ENCODE measurements around the gene MEGF11.

MEGF11 gene

DNA sequence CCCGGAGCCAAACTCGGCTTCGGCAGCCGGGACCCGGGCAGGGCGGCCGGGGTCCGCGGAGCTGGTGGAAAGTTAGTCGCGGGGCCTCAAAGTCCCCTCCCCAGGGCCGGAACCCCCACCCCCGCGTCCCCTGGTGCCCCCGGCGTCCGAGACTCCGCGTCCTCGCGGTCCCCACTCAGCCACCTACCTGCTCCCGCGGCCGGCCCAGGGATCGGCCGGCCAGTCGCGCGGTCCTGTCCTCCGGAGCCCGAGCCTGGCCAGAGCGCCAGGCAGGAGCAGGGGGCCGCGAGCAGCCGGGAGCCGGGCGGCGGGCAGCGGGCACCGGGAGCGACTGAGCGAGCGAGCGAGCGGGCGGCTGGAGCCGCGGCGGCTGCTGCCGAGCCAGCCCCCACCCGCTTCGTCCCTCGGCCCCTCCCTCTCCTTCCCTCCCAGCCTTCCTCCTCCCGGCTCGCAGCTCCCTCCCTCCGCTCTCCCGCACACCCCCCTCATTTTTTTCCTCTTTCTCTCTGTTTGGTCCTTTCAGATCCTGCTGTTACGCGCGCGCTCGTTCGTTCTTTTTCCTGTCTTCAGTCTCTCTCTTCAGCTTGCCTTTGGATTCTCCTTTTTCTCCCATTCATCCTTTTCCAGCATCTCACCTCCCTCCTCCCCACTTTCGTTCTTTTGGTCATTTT is at the start of gene MEGF11:
MEGF11 (minus strand) TSS at position 333 of the 671 bp plus-strand sequence. CDS start 125,347 bp downstream, outside the sequence.
- peak; percentile 33 for DNase-seq

DNA sequence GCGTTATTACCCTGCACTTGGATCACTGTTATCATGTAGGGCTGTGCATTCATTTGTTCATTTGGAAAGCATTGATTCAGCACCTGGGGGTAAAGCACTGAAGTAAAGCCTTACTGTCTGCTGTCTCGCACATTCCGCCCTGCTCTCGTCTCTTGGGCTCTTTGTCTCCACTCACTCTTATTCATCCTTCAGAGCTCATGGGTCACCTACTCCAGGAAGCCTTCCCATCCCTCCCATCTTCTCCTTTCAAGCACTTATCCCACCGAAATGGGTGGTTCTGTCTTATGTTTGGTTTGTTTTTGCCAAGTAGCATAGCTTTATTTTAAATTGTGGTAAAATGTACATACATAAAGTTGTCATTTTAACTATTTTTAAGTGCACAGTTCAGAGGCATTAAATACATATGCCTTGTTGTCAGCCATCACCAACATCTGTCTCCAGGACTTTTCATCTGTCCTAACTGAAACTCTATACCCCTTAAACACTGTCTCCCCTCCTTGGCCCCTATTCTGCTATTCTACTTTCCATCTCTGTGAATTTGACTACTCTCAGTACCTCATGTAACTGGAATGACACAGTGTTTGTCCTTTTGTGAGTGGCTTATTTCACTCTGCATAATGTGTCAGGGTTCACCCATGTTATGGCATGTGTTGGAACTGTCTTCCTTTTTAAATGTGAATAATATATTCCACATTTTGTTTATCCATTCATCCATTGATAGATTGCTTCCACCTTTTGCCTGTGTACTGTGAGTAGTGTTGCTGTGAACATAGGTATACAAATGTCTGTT is 49.1 kb upstream of the MEGF11 start:
- no peak for DNase-seq

DNA sequence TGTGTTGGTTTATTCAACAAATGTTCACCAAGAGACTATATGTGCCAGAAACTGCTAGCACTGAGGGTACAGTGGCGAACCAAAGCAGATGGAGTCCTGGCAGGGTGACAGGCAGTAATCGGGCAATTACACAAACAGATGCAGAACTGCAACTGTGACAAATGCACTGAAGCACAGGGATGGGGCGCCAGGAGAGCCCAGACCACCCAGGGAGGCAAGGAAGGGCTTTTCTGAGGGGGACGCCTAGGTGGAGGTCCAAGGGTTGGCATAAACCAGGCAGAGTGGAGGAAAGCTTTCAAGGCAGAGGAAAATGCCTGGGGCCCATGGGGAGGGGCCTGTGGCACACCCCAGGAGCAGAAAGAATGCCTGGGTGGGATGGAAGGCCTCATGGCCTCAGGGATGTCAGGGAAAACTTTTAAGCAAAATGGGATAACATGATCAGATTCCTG is 45.3 kb upstream of the MEGF11 start:
- DNase-seq, result peak; percentile 6

GRCh38 chr15:66296186-66296585 is 42.6 kb upstream of the MEGF11 start:
- no peak for DNase-seq

- DNase-seq, result no peak
Observed at GRCh38 chr15:66294932-66295235, 41.3 kb upstream of the MEGF11 start.

GRCh38 chr15:66294157-66294931 is 40.8 kb upstream of the MEGF11 start:
- DNase-seq, result peak; percentile 95

DNA sequence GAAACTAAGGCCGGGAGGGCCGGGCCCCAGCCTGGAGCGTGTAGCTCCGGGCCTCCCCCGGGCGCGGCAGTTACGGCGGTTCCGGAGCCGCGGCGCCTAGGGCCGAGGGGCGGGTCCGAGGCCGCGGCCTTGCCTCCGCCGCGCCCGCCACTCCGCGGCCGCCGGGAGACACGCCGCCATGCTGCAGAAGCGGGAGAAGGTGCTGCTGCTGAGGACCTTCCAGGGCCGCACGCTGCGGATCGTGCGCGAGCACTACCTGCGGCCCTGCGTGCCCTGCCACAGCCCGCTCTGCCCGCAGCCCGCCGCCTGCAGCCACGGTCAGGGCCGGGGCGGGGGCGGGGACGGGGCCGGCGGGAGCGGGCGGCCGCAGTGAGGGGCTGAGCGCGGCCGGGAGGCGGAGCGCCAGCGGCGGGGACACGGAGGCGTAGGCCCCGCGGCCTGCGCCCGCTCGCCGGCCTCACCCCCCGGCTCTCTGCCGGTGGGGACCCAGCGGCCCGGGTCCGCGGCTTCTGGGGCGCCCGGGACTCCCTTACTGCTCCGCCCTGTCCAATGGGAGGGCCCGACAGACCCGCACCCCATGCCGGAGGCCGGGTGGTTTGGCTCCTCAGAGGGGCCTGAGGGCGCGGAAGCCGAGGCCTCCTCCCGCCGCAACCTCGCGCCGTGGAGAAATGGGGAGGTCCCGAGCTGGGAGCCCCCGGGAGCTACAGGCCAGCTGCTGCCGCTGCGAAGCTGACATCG is 40.0 kb upstream of the MEGF11 start, which contains the start of gene DIS3L:
DIS3L (plus strand) TSS at position 150 of the 738 bp plus-strand sequence; CDS start at position 179, 29 bp downstream.
- DNase-seq, result peak; percentile 68

DNA sequence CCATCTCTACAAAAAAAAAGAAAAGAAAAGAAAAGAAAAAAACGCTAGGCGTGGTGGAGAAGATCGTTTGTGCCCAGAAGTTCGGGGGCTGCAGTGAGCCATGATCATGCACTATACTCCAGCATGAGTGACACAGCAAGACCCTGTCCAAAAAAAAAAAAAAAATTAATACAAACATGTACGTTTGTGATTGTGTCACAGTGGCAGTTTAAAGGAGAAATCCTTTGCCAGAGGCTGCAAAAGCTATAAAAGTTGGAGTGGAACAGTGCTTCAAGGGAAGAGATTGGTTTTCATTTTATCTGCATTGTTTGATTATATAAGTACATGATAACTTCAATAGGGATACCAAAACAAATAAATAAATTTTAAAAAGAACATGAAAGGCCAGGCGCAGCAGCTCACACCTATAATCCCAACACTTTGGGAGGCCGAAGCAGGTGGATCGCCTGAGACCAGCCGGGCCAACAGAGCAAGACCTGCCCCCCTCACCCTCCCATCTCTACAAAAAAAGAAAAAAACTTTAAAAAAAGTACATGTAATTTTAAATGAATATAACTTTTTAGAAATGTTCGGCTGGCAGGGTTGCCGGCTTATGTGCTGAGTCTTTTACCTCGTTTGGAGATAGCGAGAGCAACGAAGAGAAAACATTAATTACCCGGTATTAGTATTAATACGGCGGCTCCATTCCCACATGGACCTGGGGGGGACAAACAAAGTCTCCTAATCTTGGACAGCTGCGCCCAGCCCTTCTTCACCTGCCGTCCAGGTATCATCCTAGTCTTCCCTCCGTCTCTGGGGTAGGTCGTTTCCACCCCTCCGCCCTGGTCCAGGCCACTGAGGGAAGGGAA is 39.2 kb upstream of the MEGF11 start:
- no peak for DNase-seq

DNA sequence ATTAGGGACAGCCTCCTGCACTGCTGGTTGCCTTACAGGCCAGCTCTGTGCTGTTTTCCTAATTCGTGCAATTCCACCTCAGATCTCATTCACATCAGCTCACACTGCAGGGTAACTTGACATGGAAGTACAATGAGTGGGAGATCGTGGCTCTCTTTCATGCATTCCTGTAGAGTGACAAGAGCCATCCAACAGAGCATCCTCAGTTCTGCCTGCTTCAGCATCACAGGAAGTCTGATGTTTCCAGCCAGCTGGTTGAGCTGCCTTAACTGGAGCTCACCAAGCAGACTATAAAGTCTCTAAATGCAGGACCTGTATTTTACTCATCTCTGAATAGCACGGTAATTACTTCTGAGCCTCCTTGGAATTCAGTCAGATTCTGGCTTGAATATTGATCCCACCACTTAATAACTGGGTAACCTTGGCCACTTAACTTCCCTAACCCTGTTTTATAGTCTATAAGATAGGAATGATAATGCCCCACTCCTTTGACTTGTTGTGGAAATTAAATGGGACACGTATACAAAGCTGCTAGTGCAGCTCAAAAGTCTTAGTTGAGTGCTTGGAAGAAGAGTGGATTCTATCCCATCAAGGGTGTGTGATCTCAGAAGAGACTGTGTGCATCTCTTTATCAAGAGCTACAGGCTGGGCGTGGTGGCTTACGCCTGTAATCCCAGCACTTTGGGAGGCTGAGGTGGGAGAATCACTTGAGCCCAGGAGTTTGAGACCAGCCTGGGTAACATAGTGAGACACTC is 38.4 kb upstream of the MEGF11 start:
- DNase-seq, result peak; percentile 56

DNA sequence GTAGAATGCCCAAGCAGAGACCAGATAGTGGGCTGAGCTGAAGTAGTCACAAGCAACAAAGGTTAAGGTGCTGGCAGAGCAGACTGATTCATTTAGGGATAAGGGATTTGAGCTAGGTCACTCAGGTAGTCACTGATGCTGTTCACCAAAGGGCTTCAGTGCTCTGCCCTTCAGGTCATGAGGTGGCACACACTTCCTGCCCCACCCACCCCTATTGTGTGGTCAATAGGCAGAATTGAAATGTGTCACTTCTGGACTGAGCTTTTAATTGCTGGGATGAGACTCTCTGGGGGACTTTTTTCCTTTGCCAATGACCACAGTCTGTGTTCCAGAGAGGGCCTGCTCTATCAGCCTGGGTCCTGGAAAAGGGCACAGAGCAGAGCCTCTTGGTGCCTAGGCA is 37.0 kb upstream of the MEGF11 start:
- no peak for DNase-seq

- DNase-seq, result no peak
Observed at GRCh38 chr15:66290007-66290406, 36.5 kb upstream of the MEGF11 start.

GRCh38 chr15:66288551-66289185 is 35.1 kb upstream of the MEGF11 start:
- peak; percentile 10 for DNase-seq

DNA sequence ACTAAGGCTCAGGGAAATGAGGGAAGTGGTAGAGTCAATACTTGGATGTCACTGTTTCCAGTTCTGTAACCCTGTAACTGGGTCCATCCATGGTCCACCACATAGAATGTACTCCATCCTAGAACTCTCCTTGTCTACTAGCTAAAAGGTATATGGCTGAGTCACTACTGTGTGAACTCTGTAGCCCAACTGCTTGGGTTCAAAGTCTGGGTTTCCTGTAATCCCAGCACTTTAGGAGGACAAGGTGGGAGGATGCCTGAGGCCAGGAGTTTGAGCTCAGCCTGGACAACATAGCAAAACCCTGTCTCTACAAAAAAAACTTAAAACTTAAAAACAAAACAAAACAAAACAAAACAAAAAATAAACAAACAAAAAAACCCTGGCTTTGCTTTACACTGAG is 34.5 kb upstream of the MEGF11 start:
- no peak for DNase-seq

GRCh38 chr15:66287461-66288057 is 34.0 kb upstream of the MEGF11 start:
- DNase-seq, result peak; percentile 40

DNA sequence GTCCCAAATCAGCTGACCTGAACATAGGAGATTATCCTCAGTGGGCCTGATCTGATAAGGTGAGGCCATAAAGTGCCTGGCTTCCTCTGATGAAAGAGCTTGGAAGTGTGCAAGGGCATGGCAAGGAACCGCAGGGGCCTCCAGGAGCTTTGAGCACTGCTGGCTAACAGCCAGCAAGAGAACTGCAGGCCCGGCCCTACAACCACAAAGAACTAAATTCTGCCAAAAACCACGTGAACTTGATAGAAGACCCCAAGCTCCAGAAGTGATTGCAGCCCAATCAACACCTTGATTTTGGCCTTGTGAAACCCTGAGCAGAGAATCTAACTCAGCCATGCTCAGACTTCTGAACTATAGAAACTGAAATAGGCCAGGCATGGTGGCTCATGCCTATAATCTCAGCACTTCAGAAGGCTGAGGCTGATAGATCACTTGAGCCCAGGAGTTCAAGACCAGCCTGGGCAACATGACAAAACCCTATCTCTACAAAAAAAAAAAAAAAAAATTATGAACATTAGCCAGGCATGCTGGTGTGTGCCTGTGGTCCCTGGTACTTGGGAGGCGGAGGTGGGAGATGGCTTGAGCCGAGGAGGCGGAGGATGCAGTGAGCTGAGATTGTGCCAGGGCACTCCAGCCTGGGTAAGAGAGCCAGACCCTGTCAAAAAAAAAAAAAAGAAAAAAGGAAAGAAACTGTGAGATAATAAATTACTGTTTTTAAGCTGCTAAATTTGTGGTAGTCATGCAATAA is 32.2 kb upstream of the MEGF11 start:
- DNase-seq, result no peak

GRCh38 chr15:66284271-66284670 is 30.7 kb upstream of the MEGF11 start:
- DNase-seq, result no peak

DNA sequence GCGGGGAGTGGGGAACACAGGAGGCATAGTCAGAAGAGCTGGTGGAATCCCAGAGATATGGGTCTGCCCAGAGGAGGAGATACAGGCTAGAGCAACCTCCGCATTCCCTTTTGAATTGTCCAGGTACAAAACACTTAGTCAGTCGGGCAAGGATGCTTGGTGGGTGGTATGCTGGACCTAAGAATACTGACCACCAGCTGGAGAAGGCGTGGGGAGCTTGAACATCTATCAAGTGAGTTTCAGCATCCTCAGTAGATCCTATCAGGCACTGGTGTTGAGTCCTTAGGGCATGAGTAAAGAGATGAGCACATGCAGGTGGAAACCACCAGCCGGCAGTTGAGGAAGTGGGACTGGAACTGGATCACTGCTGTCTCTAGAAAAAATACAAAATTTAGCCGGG is 25.1 kb upstream of the MEGF11 start:
- no peak for DNase-seq

DNA sequence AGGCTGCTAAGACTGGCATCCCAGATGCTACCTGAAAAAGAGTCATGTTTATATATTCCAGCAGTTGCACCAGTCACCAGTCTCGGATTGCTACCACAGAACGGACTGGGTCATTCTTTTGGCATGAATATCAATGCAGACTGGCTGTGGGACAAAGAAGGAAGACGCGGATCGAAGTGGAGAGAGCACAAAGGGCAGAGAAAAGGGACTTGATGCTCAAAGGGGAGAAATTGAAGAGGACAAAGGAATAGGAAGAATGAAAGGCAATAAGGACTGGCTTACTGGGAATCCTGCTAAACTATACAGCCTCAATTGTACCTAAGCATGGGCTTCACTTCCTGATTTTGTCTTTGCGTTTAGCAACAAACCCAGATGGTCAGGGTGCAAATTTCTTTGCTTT is 24.5 kb upstream of the MEGF11 start:
- no peak for DNase-seq

DNA sequence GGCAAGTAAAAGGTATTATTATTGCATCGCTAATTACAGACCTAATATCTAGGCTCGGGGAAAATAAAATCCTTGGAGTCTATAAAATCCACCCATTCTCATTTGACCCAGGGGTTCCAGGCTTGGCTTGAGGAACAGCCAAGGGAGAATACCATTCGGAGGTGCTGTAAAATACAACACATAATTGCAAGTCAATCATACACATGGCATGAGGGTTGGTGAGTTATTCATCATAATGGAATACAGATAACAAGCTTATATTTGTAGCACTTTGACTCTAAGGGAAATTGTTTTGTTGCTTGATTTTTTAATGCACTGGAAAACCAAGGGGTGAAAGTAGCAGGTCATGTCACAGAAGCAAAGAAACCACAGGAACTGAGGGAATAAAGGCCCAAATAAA is 23.0 kb upstream of the MEGF11 start:
- DNase-seq, result no peak
